ENCODE data around the gene ACKR1.

The ACKR1 gene

DNA sequence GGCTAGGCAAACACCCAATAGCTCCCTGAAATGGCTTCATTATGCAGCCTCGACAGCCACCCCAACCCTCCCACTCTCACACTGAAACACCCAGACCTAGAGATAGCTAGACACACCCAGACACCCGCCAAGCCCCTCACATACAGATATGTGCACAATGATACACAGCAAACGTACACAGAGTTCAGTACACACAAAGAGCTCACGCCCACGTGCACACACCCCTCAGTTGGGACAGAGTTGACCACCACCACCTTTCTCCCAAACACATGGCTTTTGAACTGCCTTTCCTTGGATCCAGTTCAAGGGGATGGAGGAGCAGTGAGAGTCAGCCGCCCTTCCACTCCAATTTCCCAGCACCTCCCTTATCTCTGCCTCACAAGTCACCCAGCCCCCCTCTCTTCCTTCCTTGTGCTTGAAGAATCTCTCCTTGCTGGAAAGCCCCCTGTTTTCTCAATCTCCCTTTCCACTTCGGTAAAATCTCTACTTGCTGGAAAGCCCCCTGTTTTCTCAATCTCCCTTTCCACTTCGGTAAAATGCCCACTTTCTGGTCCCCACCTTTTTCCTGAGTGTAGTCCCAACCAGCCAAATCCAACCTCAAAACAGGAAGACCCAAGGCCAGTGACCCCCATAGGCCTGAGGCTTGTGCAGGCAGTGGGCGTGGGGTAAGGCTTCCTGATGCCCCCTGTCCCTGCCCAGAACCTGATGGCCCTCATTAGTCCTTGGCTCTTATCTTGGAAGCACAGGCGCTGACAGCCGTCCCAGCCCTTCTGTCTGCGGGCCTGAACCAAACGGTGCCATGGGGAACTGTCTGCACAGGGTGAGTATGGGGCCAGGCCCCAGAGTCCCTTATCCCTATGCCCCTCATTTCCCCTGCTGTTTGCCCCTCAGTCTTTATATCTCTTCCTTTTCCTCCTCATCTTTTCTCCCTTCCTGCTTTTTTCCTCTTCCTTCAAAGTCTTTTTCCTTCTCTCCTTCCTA lies at the start of gene ACKR1:
Gene ACKR1 (plus strand): TSS at position 715 of the 981 bp plus-strand sequence. CDS start 85 bp downstream, at position 800.
- DNase-seq (ENCODE audit: low read depth), result no peak

DNA sequence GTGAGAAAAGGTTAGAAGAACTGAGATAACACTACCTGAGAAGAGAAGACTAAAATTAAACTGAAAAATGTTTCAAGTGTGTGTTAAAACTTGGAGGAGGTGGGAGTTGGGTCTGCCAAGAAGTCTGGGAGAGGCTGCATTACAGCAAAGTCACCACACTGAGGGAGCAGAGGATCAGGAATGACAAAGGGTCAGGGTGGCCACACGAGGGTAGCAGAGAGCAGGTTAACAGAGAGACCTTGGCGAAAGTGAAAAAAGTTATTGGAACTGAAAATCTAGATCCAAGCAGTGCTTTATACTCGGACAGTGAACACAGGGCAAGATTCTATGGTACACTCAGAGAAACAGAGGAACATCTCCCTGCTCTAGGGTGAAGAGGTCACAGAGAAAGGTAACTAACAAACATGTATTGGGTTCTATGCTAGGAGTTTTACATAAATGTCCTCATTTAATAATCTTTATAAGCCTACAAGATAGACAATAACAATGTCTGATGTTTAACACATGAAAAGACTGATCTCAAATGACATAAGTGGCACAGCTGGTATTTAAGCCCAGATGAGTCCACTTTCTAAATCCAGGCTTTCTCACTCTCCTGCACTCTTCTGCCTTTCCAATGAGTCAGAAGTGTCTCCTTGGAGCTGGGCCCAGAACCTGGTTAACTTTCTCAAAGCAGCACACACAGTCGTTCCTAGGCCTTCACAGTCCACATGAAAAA lies 43.5 kb upstream of the ACKR1 start:
- DNase-seq (ENCODE audit: low read depth), result peak; percentile 53

DNA sequence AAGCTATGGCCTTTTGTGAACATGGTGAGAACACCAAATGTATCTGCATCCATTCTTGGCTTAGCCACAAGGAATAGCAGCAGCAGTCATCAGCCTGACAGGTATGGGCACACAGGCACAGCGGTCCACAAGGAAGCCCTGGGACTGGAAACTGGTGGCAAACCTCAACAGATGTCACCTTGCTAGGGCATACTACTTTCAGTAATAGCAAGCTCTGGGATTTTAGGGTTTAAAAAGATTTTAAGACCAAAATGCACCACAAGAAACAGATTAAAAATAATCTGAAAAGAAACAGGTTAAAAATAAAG lies 43.0 kb upstream of the ACKR1 start:
- no peak for DNase-seq (ENCODE audit: low read depth)

- DNase-seq (ENCODE audit: low read depth), result no peak
Measured at GRCh38 chr1:159162516-159163265, 42.0 kb upstream of the ACKR1 start.

GRCh38 chr1:159163614-159164228 lies 41.0 kb upstream of the ACKR1 start:
- no peak for DNase-seq (ENCODE audit: low read depth)

DNA sequence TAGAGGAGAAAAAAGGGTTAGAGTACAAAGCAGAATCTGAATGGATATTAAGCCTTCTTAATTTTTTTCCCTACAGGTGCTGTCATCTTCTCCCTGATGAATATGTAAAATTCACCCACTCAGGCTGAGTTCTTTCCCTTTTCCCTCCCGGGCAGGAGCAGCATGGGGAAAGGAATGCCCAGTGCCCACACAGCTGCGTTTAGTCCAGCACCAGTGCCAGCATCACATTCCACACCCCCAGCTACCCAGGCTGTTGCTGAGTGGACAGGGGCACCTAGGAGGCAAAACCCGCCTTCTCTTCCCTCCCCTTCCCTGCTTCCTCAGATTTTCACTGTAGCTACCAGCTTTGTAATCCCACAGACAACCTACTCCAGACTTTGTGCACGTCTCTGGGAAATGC lies 36.6 kb upstream of the ACKR1 start:
- no peak for DNase-seq (ENCODE audit: low read depth)

DNA sequence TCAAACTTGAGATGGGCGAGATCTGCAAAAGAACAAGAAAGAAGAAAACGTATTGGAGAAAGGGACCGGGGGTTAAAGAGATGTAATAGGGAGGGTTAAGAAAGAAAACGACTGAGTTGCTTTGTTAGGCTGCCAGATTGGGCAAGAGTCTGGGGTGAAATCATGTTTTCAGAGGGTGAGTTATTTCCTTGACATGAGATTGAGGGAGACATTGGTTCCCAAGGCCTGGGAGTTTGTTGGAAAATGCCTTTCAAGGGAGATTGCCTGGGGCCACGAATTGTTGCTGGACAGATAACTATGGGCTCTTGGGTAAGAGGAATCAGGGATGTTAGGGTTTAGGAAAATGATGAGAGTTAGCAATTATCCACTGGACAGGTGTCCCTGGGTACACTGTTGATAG lies 34.0 kb upstream of the ACKR1 start:
- no peak for DNase-seq (ENCODE audit: low read depth)

- DNase-seq (ENCODE audit: low read depth), result no peak
Measured at GRCh38 chr1:159171254-159171687, 33.4 kb upstream of the ACKR1 start, which contains the start of gene CADM3. CADM3 (plus strand) TSS chr1:159171615; CDS start chr1:159171766, 151 bp downstream.

DNA sequence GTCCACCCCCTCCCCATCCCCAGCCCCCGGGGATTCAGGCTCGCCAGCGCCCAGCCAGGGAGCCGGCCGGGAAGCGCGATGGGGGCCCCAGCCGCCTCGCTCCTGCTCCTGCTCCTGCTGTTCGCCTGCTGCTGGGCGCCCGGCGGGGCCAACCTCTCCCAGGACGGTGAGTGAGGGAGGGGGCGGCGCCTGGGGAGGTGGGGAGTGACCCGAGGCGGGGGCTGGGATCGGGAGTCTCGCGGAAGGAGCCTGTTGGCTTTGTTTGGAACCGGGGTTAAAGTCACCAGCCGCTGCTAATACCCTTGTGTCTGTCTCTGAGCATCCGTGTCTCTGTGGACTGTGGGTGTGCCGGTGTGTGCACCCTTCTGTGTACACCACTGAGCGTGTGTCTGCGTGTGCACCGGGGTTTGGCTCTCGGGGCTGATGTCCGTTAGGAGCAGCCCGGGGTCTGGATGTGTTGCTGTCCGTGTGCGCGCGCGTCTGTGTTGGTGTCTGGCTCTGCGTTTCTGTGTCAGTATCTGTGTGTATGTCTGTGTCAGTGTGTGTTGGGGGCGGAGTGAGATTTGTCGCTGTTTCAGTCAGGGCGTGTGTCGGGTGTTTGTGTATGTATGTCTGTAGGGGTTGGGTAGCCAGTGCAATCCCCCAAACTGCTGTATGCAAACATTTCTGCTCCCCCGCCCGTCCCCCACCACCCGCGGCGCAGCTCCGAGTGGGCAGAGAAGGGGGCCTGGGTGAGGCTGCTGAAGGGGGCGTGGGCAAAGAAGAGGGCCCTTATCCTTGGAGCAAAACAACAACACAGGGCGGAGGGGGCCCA lies 32.8 kb upstream of the ACKR1 start:
- DNase-seq (ENCODE audit: low read depth), result no peak

GRCh38 chr1:159172614-159173291 lies 31.9 kb upstream of the ACKR1 start:
- DNase-seq (ENCODE audit: low read depth), result no peak

DNA sequence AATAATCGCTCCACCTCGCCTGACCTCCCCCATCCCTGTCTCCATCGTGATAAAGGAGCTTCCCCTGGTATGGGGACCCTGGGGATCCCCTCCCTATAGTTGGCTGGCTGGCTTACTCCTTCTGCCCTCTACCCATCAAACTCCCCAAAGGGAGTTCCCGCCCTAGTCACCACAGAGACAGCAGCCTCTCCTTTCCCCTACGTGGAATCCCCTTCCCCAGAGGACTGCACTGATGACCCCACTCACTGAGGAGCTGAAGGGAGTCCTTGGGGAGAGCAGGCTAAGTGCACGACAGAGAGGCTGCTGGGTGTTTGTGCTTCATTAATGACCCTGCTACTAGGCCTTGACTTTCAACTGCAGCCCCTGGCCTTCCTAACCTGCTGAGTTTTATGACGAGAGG lies 31.4 kb upstream of the ACKR1 start:
- no peak for DNase-seq (ENCODE audit: low read depth)

GRCh38 chr1:159175571-159175970 lies 29.1 kb upstream of the ACKR1 start:
- no peak for DNase-seq (ENCODE audit: low read depth)

GRCh38 chr1:159177272-159177907 lies 27.3 kb upstream of the ACKR1 start:
- DNase-seq (ENCODE audit: low read depth), result no peak

- DNase-seq (ENCODE audit: low read depth), result no peak
Measured at GRCh38 chr1:159179906-159180305, 24.8 kb upstream of the ACKR1 start.

DNA sequence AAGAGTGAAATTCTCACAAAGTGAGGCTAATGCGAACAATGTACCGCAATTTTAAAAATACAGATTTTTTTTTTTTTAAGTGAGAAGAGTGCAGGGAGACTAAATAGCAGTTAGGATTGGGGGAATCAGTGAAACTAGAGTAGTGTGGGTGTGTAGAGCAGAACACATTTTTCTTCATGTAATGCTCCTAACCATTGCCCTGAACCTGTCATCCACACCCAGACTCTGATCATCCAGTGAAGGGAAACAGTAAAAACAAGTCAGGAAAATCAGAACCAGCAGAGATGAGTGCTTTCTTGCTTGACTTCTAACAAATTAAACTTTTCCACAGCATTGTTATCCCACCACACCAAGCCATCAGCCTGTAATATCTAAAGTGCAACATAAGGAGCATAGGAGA lies 24.2 kb upstream of the ACKR1 start:
- DNase-seq (ENCODE audit: low read depth), result no peak

- DNase-seq (ENCODE audit: low read depth), result no peak
Measured at GRCh38 chr1:159181328-159182024, 23.2 kb upstream of the ACKR1 start.

GRCh38 chr1:159184201-159184600 lies 20.5 kb upstream of the ACKR1 start:
- no peak for DNase-seq (ENCODE audit: low read depth)

GRCh38 chr1:159185121-159185520 lies 19.6 kb upstream of the ACKR1 start:
- DNase-seq (ENCODE audit: low read depth), result no peak

DNA sequence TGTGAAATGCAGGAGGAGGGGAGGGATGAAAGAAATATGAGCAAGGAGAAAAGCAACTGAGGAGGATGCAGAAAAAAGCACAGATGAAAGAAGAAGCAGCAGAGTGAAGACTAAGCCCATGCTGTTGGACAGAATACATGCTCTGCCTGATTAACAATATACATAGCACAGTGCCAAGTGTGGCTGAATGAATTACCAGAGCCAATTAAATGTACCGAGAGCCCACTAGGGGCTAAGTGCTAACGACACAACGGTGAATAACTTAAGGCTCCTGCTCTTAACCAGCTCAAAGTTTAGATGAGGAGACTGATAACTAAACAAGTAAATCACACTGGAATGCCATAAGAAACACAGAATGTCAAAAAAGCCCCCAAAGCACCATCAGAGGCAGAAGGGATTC lies 17.6 kb upstream of the ACKR1 start:
- DNase-seq (ENCODE audit: low read depth), result no peak

All from activated T-cell treated with anti-CD3 and anti-CD28 coated beads for 24 hours (primary cell).